Iris pigment epithelial cell (primary cell): ENCODE measurements around the gene REM2.
"Not testable (repeated sequence)": the region's sequence is repeated elsewhere in the genome, so short reads cannot be mapped to it uniquely, and the experiment has no call there.

ENCODE experiments used
- DNase-seq: peaks from one replicate; pipeline ENCODE4 v3.0.0-alpha.2; 2011; ENCODE audit warnings: low read depth

REM2 gene

DNA sequence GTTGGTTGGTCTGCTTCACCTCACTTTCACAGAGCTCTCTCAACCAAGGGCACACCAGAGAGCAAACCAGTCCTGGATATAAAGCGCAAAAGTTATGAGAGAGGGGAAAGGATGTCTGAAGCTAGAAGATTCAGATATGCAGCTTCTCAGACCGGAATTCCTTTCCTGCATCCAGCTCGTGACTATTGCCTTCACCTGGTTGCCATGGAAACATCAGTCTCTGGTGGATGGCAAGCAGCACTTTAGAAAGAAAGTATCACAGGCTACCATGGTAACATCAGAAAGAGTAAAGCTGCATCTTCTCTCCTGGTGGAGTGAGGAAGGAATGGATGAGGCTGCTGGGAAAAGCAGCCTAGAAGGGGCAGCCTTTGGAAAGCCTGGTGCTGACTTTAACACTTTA lies 13.7 kb downstream of the REM2 start:
- no peak for DNase-seq

DNA sequence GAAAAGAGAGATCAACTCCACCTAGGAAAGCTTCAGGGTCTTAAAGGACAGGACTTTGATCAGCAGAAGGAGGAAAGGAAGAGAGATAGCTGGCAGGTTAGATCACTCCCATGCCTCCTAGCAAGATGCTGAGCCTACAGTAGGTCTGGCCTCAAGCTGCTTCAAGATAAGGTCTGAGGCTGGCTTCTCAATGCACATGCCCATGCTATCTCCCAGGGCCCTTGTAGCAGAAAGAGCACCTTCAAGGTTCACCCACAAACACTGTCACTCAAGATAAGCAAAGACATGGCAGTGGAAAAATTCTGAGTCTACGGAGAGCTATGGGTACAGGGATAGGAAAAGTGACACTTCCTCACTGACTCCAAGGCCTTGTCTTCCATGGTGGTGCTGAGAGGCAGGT lies 14.3 kb downstream of the REM2 start:
- DNase-seq, result no peak

DNA sequence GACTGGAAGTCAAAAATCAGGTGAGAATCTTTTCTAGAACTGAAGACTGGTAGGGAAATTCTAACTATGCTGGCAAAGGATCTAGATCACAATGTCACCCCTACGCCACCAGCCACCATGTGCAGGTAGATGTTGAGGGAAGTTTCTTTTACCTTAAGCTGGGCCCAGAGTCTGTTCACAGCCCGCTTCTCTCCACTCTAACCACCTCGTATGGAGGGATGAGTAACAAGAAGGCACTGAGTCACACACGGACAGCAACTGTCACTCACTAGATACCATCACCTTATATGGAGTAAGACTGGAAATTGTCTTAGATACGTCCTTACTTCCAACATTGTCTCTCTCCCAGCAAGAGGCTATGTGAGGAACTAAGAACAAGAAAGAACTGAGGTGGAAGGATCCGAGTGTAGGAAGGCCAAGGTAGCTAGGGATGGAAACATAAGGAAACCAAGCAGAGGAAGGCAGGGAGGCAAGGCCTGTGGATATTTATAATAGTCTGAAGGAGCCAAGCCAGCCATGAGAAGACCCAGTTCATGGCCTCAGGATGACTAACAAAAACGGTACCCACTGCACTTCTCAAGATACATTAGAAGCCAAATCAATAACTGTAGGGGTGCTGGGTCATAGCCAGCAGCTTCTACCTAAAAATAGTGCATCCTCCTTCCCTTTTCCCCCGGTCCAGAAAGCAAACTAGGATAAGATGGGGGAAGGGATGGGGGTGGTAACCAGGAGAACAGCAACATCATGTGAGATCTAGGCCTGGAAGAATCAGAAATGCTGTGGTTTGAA lies 15.5 kb downstream of the REM2 start:
- peak; percentile 87 for DNase-seq

DNA sequence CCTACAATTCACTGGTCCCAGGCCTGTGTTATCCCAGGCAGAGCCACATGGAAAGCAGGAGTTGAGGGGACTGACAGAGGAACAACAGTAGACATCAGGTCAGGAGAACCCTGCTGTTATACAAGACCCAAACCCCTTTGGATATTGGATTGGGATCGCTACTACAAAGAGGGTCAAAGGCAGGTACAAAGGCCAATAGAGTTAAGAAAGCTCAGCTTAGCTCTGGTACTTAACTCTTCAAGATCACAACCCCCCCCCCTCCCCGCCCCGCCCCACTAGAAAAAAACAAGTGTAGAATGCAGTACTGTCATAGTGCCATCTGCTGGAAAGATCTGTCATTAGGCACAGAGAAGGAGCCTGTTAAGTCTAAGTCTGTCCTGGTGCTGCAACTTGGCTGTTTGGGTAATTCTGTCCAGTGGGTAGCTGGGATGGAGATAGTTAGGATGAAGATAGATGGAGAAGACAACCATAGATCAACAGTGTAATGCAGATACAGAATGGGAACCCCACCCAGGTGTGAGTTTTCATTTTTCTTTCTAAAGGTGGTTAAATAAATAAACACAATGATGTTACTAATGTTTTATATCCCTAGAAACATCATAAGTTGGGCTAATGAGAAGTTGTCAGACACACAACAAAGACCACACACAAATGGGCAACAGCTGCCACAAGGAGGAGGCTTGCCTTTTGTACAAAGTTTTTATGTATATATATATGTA lies 17.2 kb downstream of the REM2 start:
- peak; percentile 79 for DNase-seq

DNA sequence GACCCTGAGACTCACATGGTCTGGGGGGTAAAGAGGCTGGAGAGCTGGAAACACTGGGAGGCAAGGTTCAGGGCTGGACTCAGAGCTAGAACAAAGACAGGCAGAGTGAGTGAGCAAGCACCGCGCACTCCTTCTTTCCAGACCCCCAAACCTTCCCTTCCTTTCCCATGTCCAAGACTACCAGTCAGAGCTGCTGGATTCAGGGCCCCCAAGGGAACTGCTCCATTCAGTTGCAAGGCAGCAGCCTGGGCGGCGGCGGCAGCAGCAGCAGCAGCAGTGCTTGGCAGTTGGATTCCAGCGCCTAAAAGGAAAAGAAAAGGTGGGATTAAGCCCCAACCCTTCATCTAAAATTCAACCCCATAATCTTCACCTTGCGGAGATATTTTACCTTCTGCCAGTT lies 18.8 kb downstream of the REM2 start:
- DNase-seq, result no peak

DNA sequence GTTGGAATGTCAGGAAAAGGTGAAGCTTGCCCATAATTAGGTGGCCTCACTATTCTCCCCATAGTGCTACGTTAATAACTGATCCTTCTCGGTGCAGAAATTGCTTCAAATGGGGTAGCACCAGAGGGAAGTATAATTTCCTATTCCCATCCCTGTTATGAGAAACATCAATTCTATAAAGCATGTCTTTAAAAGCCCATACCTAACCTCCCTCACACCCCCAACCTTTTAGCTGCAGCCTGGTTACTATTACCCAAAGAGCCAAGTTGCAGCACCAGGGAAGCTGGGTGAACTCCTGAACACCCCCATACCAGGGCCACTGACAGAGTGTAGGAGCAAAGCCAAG lies 20.7 kb downstream of the REM2 start:
- no peak for DNase-seq

DNA sequence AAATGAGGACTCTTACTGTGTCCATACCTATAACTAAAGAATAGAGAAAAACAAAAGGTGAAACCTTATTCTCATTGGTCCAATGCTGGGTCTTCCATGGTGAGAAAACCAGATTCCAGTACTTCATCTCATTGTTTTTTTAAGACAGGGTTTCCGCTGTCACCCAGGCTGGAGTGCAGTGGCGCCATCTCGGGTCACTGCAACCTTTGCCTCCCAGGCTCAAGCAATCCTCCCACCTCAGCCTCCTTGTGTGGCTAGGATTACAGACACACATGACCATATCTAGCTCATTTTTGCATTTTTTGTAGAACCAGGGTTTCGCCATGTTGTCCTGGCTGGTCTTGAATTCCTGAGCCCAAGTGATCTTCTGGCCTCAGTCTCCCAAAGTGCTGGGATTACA lies 22.6 kb downstream of the REM2 start:
- no peak for DNase-seq

DNA sequence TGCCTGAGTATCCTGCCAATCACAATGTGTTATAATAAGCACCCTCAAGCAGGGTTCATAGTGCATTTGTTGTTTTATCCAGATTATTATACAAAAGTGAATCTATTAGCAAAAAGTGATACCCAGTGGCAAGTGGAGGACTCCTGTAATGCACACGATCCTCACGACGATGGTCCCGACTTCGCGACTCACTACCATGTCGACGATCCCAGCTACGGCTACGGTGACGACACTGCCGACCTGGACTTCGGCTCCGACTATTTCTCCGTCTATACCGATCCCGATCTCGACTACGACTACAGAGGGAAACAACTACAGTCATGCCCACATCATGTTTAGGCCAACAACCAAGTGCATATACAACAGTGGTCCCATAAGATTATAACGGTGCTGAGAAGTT lies 23.1 kb downstream of the REM2 start:
- no peak for DNase-seq

DNA sequence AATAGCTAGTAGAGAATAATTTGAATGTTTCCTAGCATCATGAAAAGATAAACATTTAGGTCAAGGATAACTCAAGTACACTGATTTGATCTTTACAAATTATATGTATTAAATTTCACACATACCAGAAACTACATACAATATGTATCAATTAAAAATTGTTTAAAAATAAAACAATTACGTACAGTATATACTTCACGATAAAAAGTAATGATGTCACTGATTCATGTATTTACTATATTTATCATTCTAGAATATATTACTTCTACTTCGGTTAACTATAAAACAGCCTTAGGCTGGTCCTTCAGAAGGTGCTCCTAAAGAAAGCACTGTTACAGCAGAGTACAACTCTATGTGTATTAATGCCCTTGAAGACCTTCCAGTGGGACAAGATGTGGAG lies 24.4 kb downstream of the REM2 start:
- no peak for DNase-seq

DNA sequence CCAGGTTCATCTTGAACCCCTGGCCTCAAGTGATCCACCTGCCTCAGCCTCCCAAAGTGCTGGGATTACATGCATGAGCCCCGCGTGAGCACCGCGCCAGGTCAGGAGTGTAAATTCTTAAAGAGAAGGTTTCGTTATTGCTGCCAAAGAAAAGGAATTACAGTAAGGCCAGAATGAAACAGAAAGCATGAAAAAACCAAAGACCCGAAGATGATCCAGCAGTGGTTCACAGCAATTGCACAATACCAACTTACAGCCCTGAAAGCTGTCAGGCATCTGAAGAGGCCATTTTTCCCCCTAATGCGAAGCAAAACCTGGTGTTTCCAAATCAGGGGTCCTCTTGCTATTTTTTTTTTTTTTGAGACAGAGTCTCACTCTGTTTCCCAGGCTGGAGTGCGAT lies 25.6 kb downstream of the REM2 start:
- peak; percentile 87 for DNase-seq

DNA sequence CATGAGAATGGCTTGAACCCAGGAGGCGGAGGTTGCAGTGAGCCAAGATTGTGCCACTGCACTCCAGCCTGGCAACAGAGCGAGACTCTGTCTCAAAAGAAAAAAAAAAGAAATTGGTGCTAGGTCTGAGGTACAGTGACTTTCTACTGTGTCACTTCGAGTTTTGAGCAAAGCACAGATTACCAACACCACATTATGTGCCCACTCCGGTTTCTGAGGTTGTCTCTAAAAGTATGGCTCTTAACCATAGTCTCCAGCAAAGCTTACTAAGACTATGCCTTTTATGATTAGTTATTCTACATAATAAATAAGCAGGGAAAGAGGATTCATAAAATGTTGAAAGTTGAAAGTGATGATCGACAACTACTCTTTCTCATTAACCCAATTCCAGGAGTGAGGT lies 27.9 kb downstream of the REM2 start:
- no peak for DNase-seq

DNA sequence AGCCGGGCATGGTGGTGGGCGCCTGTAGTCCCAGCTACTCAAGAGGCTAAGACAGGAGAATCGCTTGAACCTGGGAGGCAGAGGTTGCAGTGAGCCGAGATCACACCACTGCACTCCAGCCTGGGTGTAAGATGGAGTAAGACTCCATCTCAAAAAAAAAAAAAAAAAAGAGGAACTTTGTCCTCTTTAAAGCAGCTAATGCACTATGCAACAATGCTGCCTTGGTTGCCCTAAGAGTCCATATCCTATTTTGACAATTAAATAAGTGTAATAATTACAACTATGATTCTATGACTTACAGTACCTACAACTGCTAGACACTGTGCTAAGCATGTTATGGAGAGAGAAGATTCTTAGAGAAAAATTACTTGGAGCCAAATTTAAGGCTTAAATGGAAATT lies 31.8 kb downstream of the REM2 start:
- not testable (repeated sequence) for DNase-seq

DNA sequence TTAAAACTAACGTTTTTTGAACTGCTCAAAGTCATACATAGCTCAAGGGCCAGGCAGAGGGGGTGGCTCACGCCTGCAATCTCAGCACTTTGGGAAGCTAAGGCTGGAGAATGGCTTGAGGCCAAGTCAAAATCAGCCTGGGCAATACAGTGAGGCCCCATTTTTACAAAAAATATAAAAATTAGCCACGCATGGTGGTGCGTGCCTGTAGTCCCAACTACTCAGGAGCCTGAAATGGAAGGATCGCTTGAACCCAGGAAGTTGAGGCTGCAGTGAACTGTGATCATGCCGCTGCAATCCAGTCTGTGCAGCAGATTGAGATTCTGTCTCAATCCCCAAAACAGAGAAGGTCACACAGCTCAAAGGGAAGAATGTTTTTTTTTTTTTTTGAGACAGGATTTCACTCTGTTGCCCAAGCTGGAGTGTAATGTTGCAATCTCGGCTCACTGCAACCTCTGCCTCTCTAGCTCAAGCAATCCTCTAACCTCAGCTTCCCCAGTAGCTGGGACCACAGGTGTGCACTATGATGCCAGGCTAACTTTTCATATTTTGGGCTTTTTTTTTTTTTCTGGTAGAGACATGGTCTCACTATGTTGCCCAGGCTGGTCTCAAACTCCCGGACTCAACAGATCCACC lies 33.0 kb downstream of the REM2 start:
- peak; percentile 67 for DNase-seq

DNA sequence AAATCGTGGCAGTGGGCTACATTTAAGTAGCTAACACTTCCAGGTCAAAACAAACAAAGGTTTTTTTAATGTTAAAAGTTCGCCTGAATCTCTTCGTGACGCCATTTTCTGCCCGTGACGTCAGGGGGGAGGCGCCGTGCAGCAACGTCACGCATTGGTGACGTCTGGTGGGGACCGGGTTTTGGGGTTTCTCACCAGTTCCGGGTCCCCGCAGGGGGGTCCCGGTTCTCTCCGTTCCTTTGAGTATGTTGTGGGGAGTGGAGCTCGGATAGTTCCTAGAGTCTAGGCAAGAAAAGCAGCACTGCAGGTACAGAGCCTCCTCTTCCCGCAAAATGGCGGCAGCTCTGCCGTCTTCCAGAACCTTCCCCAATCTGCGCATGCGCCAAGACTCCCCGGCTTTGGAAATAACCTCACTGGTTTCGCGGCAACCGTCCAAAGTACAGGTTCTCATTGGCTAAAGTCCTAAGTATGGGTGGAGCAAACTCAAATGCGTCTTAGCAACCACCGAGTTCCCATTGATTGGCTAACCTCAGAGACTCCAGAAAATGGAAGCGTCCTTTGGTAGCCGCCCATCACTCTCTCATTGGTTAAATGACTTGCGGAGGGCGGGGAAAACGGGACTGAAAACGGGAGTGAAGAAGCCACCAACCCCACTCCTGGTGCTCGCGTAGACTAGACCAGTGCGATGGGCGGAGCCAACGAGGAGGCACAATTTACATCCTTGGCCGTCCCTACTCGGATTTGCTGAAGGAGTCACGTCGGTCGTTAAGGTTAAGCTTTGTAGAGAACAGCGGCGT lies 36.0 kb downstream of the REM2 start, which contains the start of gene RBM23:
Gene RBM23, minus strand, starts transcription at position 346 of the 797 bp plus-strand sequence.
- peak; percentile 100 for DNase-seq

DNA sequence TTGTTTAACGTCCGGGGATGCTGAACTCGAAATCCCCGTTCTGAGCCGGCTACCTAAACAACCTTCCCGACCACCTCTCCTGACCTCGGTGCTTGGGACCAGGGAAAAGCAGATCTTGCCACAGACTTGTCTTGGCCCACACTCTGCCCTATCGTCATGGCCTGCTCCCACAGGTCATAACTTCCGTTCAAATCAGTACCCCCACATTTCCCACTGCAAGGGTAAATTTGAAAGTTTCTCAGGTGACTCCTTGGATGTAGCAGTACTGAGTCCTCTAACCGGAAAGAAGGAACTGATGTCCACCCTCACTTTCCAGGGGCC lies 36.5 kb downstream of the REM2 start:
- no peak for DNase-seq

DNA sequence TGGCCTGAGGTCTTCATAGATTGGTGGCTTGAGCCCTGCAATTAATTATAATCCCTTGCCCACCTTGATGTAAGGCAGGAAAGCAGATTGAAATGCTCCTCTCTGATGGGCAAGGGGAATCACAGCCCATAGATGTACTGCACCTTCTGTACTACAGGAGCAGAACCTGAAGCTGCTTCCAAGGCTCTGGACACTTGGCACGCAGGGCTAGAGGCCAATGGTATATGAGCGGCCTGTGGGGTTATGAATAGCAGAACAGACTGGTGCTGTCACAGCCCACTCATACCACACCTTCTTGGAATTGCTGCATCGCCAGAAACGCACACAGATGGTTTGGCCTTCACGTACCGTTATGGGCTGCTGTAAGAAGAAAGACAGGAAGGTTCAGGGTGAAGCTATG lies 37.7 kb downstream of the REM2 start:
- no peak for DNase-seq

DNA sequence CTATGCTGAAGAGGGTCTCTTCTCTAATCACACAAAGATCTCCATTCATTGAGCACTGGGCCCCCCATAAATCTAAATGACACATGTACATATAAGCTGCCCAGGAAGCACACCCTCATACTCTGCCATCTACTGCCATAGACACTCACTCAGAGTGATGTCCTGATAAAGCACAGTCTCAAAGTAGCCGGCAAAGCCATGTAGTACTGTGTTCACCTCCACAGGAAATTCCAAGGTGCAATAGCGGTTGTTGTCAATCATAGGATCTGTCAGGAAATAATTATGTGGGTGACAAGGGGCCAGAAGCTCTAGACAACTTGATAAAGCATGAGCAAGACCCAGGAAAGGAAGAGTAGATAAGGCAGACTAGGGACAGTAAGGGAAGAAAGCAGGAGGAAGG lies 39.3 kb downstream of the REM2 start:
- DNase-seq, result no peak

DNA sequence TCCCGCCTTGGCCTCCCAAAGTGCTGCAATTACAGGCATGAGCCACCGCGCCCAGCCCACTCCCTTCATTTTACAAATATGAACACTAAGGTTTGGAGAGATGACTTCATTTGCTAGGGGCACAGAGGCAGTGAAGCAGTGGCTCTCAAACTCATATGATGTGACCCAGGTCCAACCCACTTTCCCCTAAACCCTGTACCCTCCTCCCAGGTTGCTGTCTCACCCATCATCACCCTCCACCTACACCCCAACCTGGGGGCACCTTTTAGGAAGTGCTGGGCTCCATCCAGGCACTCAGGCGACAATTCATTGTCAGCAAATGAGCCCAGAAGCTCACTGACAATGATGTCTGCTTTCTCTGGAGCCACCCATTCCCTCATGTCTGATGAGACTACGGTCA lies 40.7 kb downstream of the REM2 start:
- no peak for DNase-seq

DNA sequence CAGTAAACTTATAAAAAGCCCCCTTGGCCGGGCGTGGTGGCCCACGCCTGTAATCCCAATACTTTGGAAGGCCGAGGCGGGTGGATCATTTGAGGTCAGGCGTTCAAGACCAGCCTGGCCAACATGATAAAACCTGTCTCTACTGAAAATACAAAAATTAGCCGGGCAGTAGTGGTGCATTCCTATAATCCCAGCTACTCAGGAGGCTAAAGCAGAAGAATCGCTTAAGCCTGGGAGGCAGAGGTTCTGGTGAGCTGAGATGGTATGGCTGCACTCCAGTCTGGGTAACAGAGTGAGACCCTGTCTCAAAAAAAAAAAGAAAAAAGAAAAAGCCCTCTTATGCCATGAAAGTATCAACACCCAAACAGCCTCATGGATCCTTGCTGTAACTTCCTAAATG lies 42.5 kb downstream of the REM2 start:
- DNase-seq, result no peak

DNA sequence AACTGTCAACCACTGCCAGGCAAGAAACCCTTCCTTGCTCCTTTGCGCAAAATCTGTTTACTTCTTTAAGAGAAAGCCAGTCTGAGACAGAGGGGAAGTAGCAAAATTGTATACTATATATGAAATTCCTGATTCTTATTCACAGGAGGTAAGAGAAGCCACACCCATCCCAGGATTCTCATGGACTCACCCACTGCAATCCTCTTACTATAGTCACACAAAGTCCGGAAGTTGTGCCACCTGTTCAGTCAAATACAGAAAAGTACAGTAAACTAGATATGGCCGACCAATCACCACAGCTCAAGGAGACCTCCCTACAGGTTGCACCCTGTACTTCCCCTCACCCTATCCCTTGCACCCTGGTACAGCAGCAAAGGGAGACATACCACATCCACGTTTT lies 43.3 kb downstream of the REM2 start:
- DNase-seq, result peak; percentile 16

DNA sequence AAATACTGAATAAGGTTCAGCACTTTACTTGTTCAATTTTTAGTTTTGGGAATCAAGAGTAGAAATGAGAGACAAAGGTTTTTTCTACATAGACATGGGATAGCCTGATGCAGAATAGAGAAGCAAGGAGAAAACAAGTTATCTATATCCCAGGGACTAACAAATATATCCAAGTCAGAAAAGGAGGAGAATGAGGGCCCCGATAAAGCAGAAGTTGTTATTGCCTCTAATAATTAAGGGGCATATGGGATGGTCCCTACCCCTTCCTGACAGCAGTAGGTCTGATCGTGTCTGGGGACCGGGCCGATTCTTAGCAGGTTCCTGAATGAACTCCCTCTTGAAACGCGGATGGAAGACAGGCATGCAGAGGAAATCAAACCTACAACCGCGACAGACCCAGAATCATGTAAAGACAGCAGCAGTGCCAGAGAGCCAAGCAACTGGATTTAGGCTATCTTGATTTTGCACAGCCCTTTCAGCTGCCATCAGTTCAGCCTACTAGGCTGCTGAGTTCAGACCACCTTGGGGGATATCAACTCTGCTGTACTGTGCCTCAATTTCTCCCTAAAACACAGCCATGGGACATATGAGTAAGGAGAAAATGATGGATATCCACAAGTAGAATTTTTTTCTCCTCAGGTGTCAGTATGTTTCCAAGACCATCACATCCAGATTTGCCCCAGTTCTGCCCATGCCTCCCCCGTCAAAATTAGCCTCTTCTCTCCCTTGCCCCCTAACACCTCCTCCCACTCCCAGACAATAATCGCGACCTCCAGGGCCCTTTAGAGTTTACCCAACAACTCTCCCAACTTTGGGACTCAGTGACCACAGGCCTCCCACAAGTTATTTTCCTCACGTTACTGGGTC lies 45.4 kb downstream of the REM2 start:
- peak; percentile 10 for DNase-seq
